Rectal smooth muscle tissue (tissue), 1 donor: ENCODE data around the gene SNRPD2.
A peak's percentile ranks its signal among the peaks of the same experiment; 100 is the strongest.
"Not testable (repeated sequence)": the region's sequence is repeated elsewhere in the genome, so short reads cannot be mapped to it uniquely, and the experiment has no call there.

Source experiments
- H3K27ac ChIP-seq: one replicate; pipeline ENCODE4 v1.7.0; 2013; ENCODE audit warnings: low read depth, low read length, inconsistent platforms
- H3K27me3 ChIP-seq: one replicate; pipeline ENCODE4 v1.7.0; 2013; ENCODE audit warnings: low read length; ENCODE audit not compliant: control insufficient read depth, insufficient read depth
- H3K36me3 ChIP-seq: one replicate; pipeline ENCODE4 v1.7.0; 2013; ENCODE audit warnings: low read length; ENCODE audit not compliant: control insufficient read depth, insufficient read depth
- H3K4me1 ChIP-seq: one replicate; pipeline ENCODE4 v1.7.0; 2013; ENCODE audit warnings: low read length; ENCODE audit not compliant: control insufficient read depth, insufficient read depth
- H3K4me3 ChIP-seq: one replicate; pipeline ENCODE4 v1.7.0; 2013; ENCODE audit warnings: low read length
- H3K9ac ChIP-seq: one replicate; pipeline ENCODE4 v1.7.0; 2013; ENCODE audit warnings: low read length

The SNRPD2 gene

DNA sequence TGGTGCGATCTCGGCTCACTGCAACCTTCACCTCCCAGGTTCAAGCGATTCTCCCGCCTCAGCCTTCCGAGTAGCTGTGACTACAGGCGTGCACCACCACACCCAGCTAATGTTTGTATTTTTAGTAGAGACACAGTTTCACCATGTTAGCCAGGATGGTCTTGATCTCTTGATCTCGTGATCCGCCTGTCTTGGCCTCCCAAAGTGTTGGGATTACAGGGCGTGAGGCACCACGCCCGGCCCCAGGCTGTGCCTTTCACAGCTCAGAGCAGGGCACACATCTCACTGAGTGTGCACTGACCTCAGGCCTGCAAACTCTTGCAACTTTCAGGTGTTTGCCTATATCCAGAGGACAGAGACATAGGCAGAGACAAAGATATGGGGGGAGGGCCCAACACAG is 6.7 kb downstream of the SNRPD2 start:
- H3K27me3 ChIP-seq, H3K4me3 ChIP-seq, H3K4me1 ChIP-seq, H3K27ac ChIP-seq, H3K9ac ChIP-seq: not testable (repeated sequence)
- peaks cover 18% of the 10 kb centered on the region for H3K36me3 ChIP-seq

DNA sequence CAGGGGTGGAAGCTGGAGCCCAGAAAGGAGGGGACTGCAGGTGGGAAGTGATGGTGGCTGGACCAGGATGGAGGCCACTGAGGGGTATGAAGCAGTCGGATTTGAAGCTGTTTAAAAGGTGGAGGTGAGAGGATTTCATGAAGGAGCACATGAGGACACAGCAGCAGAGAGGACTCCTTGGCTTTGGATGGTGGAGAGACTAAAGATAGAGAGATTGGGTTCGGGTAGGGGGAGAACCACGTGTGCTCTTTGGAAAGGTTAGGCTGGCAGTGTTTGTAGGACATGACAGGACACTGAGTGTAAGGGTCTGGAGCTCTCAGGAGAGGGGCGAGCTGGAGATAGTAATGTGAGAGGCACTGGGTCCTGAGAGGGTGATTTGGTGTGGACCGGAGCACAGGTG is 8.8 kb downstream of the SNRPD2 start:
- Histone ChIP-seq H3K27me3 (peaks cover 3% of the 10 kb centered on the region), H3K4me3 (no peak overlapping the region), H3K27ac (no peak overlapping the region), H3K36me3 (peaks cover 12% of the 10 kb centered on the region), H3K9ac (no peak overlapping the region), H3K4me1 (no peaks in the 10 kb centered on the region)

DNA sequence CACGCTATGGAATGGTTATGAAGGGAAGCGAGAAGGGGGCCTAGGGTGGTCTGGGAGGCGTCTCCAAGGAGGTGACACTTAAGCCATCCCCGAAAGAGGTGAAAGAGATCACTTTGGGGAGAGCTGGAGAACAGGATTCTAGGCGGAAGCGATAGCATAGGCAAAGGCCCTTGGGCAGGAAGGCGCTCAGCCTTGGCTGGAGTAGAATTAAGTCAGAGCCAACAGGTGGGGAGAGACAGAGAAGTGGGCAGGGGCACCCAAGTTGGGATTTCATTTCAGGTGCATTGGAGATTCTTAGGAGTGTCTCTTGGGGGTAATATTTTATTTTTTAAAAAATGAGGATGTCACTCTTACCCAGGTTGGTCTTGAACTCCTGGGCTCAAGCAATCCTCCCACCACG is 9.6 kb downstream of the SNRPD2 start:
- Histone ChIP-seq H3K27ac (no peak overlapping the region), H3K9ac (no peak overlapping the region), H3K27me3 (peaks cover 7% of the 10 kb centered on the region), H3K4me1 (no peaks in the 10 kb centered on the region), H3K36me3 (peaks cover 4% of the 10 kb centered on the region), H3K4me3 (no peak overlapping the region)

DNA sequence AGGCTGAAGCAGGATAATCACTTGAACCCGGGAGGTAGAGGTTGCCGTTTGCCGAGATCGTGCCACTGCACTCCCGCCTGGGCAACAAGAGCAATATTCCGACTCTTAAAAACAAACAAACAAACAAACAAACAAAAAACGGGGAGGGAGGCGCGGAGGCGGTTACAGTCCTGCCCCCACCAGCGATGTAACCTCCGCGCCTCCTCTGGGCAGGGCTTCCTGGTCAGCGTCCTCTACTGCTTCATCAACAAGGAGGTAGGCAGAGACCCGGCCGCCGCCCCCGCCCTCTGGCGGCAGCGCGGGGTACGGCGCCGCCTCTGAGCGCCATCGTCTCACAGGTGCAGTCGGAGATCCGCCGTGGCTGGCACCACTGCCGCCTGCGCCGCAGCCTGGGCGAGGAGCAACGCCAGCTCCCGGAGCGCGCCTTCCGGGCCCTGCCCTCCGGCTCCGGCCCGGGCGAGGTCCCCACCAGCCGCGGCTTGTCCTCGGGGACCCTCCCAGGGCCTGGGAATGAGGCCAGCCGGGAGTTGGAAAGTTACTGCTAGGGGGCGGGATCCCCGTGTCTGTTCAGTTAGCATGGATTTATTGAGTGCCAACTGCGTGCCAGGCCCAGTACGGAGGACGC is 10.2 kb downstream of the SNRPD2 start:
- Histone ChIP-seq H3K27ac (no peak overlapping the region), H3K9ac (peak overlapping the region; percentile 49)

DNA sequence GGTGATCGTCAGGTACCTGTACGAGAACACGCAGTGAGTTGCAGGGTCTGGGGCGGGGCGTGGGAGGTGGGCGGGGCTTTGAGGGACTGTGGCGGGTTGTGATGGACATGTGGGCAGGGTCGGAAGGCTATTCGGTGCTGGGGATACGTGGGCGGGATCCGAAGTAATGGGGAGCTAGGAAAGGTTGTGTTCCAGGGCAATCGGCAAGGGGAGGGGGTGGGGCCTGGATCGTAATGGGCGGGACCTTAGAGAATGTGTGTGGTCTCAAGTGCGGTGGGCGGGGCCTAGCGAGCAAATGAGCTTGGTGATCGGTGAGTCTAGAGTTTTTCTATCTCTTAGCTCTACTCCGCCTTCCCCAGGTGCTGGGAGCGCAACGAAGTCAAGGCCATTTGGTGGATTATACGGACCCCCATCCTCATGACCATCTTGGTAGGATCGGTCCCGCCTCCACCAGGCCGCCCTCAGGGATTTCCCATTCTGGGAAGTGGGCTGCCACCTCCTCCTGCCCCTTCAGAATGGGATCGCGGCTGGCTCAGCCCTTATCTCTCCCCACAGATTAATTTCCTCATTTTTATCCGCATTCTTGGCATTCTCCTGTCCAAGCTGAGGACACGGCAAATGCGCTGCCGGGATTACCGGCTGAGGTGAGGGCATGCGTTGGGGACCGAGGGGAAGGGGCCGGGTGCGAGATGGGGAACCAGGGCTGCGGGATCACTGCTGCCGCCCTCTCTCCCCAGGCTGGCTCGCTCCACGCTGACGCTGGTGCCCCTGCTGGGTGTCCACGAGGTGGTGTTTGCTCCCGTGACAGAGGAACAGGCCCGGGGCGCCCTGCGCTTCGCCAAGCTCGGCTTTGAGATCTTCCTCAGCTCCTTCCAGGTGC is 14.2 kb downstream of the SNRPD2 start:
- Histone ChIP-seq H3K27ac (no peak overlapping the region), H3K9ac (no peak overlapping the region), H3K36me3 (no peaks in the 10 kb centered on the region), H3K27me3 (peaks cover 15% of the 10 kb centered on the region), H3K4me3 (peak overlapping the region; percentile 33), H3K4me1 (no peaks in the 10 kb centered on the region)

More for the DNA sequence above, 10.2 kb downstream of the SNRPD2 start:
- Histone ChIP-seq H3K36me3 (peaks cover 3% of the 10 kb centered on the region), H3K4me1 (no peaks in the 10 kb centered on the region), H3K27me3 (peaks cover 12% of the 10 kb centered on the region), H3K4me3 (peak overlapping the region; percentile 64)

DNA sequence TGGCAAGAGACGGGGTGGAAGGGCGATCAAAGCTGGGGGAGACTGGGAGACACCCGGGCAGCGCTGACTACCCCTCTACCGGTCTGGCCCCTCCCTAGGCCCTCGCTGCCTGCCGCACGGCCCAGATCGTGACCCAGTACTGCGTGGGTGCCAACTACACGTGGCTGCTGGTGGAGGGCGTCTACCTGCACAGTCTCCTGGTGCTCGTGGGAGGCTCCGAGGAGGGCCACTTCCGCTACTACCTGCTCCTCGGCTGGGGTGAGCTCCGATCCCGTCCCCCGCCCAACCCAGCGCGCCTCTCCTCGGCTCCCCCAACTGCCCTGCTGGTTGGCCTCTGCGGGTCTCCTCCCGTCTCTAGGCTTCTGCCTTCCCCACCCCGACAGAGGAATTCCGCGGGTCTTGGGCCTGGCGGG is 14.9 kb downstream of the SNRPD2 start:
- Histone ChIP-seq H3K27ac (no peak overlapping the region), H3K27me3 (peaks cover 15% of the 10 kb centered on the region), H3K36me3 (no peaks in the 10 kb centered on the region), H3K4me3 (peak overlapping the region; percentile 1), H3K9ac (no peak overlapping the region), H3K4me1 (no peaks in the 10 kb centered on the region)

DNA sequence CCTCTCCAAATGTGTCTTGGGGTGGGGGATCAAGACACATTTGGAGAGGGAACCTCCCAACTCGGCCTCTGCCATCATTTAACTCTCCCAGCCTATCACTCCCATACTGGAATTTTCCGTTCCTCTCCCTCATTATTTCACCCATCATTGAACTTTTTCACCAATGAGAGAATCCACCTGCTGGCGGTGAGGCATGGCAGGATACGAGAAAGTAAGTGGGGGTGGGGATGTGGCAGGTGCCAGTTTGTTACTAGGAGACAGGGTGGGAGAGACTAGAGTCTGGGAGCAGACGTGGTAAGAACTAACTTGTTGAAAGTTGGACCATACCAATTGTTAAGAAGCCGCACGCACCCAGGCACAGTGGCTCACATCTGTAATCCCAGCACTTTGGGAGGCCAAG is 16.8 kb downstream of the SNRPD2 start:
- Histone ChIP-seq H3K4me3 (no peak overlapping the region), H3K4me1 (no peaks in the 10 kb centered on the region), H3K9ac (no peak overlapping the region), H3K36me3 (no peaks in the 10 kb centered on the region), H3K27ac (no peak overlapping the region), H3K27me3 (peaks cover 27% of the 10 kb centered on the region)

DNA sequence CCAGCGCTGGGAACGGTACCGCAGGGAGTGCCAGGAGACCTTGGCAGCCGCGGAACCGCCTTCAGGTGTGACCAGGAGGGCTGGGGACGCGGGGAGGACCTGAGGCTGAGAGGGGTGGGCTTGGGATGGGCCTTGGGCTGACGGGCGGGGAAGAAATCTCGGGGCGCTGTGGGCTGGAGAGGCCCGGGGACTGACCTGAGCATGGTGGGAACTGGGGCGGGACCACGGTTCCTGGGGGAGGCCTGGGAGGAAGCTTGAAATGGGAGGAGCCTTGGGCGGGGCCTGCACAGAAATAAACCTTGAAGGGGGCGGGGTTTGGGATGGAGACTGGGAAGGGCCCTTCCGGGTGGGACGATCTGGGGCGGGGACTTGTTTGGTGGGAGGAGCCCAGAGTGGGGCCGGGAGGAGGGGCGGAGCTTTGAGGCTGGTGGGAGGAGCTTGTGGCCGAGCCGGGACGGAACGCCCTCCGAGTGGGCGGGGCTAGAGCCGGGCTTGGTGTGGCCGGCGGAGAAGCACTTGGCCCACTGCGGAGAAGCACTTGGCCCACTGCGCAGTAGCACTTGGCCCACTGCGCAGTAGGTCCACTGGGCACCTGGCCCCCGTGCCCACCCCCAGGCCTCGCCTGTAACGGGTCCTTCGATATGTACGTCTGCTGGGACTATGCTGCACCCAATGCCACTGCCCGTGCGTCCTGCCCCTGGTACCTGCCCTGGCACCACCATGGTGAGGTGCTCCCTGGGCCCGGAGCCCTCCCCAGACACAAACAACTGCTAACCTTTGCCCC is 20.9 kb downstream of the SNRPD2 start:
- Histone ChIP-seq H3K4me1 (no peaks in the 10 kb centered on the region), H3K27ac (no peak overlapping the region), H3K4me3 (peak overlapping the region; percentile 21), H3K36me3 (no peaks in the 10 kb centered on the region), H3K27me3 (peaks cover 31% of the 10 kb centered on the region), H3K9ac (no peak overlapping the region)

DNA sequence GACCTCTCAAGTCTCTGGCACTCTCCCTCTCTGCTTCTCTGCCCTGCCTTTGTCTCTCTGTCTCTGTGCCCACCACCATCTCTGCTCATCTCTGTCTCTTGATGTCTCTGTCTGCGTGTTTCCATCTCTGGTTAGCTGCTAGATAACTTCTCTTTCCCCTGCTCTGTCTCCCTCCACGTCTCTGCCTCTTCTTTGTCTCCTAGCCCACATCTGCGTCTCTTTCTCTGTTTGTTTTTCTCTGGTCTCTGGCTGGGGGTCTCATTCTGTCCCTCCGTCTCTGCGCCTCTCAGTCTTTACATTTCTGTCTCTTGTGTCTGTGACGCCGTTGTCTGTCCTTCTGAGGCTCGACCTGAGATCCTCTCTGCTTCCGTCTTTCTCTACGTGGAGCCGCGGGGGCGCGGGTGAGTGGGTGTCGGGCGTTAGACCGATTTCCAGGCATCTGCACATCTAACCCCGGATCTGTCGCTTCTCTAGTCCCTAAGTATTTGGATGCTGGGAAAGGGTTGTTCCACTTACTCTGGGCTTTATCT is 23.3 kb downstream of the SNRPD2 start:
- Histone ChIP-seq H3K36me3 (no peaks in the 10 kb centered on the region), H3K27ac (no peak overlapping the region), H3K4me1 (no peaks in the 10 kb centered on the region), H3K27me3 (peaks cover 31% of the 10 kb centered on the region), H3K9ac (no peak overlapping the region), H3K4me3 (peak overlapping the region; percentile 43)

DNA sequence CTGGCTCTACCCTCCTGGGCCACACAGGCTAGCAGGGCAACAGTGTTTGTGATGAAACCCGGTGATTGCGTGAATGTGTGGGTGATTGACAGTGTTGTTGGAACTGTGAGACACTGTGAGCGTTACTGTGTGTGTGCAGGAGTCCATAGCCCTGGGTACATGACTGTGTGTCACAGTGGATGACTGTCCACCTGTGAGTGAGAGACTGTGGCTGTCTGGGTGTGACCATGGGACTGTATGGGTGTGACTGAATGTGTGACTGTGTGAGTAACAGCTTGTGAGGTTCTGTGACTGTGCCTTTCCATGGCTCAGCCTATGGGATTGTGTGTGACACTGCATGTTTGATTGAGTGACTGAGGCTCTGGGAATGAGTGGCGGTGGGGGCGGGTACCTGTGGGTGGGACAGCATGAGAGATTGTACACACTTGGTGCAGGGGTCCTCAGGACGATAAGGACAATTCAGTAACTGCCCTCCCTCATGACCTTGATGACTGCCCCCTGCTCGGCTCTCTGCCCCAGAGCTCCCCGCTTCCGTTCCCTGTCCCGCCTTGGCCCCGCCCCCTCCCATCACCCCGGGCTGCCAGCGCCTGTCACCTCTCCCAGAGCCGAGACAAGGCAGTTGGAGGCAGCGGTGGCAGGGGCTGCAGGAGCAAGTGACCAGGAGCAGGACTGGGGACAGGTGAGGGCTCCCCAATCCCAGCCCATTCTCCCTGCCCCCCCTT is 24.0 kb downstream of the SNRPD2 start, which contains the start of gene GIPR:
TSS of gene GIPR (plus strand) at position 602 of the 722 bp plus-strand sequence. CDS start 1,300 bp downstream, outside the sequence.
- H3K27me3 ChIP-seq: peaks cover 30% of the 10 kb centered on the region
- H3K9ac ChIP-seq: no peak within 1 kb of the TSS
- H3K4me3 ChIP-seq: peak within 1 kb of the TSS; percentile 43
- H3K4me1 ChIP-seq: no peaks in the 10 kb centered on the region
- no peaks in the 10 kb centered on the region for H3K36me3 ChIP-seq
- no peak within 1 kb of the TSS for H3K27ac ChIP-seq

DNA sequence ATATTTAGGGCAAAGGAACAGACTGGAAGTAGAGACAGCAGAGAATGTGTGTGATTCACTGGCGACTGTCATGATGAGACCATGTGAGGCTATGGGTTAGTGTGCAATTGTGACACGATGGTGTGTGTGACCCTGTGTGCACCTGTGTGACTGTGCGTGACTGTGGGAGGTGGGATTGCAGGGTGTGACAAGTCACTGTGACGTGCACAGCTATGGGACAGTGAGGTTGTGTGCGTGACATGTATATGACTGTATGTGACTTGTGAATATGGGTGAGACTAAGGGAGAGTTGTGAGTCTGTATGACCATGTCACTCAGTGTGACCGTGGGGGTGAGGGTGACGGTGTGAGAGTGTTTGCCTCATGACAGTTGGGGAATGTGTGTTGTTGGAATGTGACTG is 27.2 kb downstream of the SNRPD2 start:
- Histone ChIP-seq H3K4me1 (no peaks in the 10 kb centered on the region), H3K27me3 (peaks cover 14% of the 10 kb centered on the region), H3K36me3 (no peaks in the 10 kb centered on the region), H3K4me3 (no peak overlapping the region), H3K9ac (no peak overlapping the region), H3K27ac (no peak overlapping the region)
